SH-SY5Y (cell line): Measurements from ENCODE around the gene BCR.

Experiments
- GATA2 ChIP-seq: IDR thresholded peaks from 2 replicates; pipeline ENCODE4 v1.6.1; 2011; ENCODE audit warnings: mild to moderate bottlenecking, low read depth, low read length
- GATA3 ChIP-seq: IDR thresholded peaks from 2 replicates; pipeline ENCODE4 v1.6.1; 2011; ENCODE audit warnings: low read depth, mild to moderate bottlenecking, low read length, moderate library complexity

Gene BCR

GRCh38 chr22:23192133-23192532 is 11.8 kb downstream of the BCR start:
- TF ChIP-seq GATA2, result no peak
- no peak for TF ChIP-seq GATA3

- TF ChIP-seq GATA2 (no peak), GATA3 (no peak)
These were observed 12.2 kb downstream of the BCR start for GRCh38 chr22:23192558-23192957.

- no peak for TF ChIP-seq GATA2
These were observed 13.0 kb downstream of the BCR start for GRCh38 chr22:23193196-23193827.

- TF ChIP-seq GATA3 (no peak), GATA2 (no peak)
These were observed 13.6 kb downstream of the BCR start for GRCh38 chr22:23193882-23194281.

GRCh38 chr22:23196165-23196564 is 15.9 kb downstream of the BCR start:
- TF ChIP-seq GATA2 (no peak), GATA3 (no peak)

GRCh38 chr22:23197836-23198235 is 17.5 kb downstream of the BCR start:
- TF ChIP-seq GATA2 (no peak), GATA3 (no peak)

- TF ChIP-seq GATA2 (no peak), GATA3 (no peak)
These were observed 18.9 kb downstream of the BCR start for GRCh38 chr22:23199159-23199558.

- no peak for TF ChIP-seq GATA2
- no peak for TF ChIP-seq GATA3
These were observed 20.6 kb downstream of the BCR start for GRCh38 chr22:23200898-23201297.

- TF ChIP-seq GATA2 (no peak), GATA3 (no peak)
These were observed 22.6 kb downstream of the BCR start for GRCh38 chr22:23202812-23203451.

GRCh38 chr22:23203452-23204124 is 23.3 kb downstream of the BCR start:
- no peak for TF ChIP-seq GATA2
- no peak for TF ChIP-seq GATA3

GRCh38 chr22:23204125-23204488 is 23.8 kb downstream of the BCR start:
- TF ChIP-seq GATA3 (no peak), GATA2 (no peak)

- TF ChIP-seq GATA2 (no peak), GATA3 (no peak)
These were observed 24.3 kb downstream of the BCR start for GRCh38 chr22:23204541-23205157.

- TF ChIP-seq GATA3 (no peak), GATA2 (no peak)
These were observed 25.2 kb downstream of the BCR start for GRCh38 chr22:23205339-23206049.

GRCh38 chr22:23206915-23207314 is 26.6 kb downstream of the BCR start:
- TF ChIP-seq GATA3 (no peak), GATA2 (no peak)

GRCh38 chr22:23207729-23208393 is 27.6 kb downstream of the BCR start:
- no peak for TF ChIP-seq GATA2
- TF ChIP-seq GATA3, result no peak
